ENCODE measurements around the gene PITRM1.

The PITRM1 gene

DNA sequence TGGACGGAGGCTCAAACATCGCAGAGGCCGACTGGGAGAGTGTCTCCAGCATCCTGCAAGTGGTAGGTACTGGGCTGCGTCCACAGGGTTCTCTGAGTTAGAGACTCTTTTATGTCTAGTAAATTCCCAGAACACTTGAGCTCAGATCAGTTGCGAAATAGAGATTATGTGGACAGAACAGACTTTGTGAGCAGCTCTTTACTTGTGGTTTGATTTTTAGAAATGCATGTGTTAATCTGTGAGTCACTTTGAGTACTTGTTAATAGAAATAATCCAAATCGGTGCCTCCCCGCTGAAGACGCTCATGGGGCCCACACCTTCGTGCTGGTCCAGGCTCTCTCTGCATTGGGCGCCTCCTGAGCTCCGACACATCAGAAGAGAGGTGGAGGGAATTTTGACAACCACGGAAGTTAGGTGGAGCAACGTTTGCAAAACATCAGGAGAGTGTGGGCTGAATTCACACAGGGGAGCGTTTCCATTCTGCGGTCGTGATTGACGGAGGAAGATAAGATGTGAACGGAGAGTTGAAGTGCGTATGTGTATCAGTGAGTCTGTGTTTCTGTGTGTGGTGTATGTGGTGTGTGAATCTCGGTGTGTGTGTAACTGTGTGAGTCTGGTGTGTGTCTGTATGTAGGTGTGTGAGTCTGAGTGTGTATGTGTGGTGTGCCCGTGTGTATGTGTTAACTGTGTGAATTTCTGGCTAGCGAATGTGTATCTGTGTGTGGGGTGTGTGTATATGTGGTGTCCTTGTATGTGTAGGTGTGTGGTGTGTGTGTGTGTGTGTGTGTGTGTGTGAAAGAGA lies 73.1 kb downstream of the PITRM1 start:
- TF ChIP-seq CEBPB (IDR thresholded peaks at IDR 0.05) = no peak
- no peak for TF ChIP-seq RAD21 (IDR thresholded peaks at IDR 0.05; ENCODE audit: low read depth)
- TF ChIP-seq TAF1 (IDR thresholded peaks at IDR 0.05; ENCODE audit: low read depth) = no peak
- TF ChIP-seq REST (IDR thresholded peaks at IDR 0.05; ENCODE audit: low read depth) = no peak
- TF ChIP-seq, protein P1, sequence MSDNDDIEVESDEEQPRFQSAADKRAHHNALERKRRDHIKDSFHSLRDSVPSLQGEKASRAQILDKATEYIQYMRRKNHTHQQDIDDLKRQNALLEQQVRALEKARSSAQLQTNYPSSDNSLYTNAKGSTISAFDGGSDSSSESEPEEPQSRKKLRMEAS (IDR thresholded peaks at IDR 0.05) = no peak
- TF ChIP-seq EP300 (IDR thresholded peaks at IDR 0.05; ENCODE audit: borderline replicate concordance) = no peak
- TF ChIP-seq ZBTB7A (IDR thresholded peaks at IDR 0.05; ENCODE audit: low read depth) = no peak
- no peak for TF ChIP-seq YY1 (IDR thresholded peaks at IDR 0.05; ENCODE audit: low read depth)
- TF ChIP-seq USF1 (IDR thresholded peaks at IDR 0.05) = no peak
- no peak for TF ChIP-seq TCF12 (IDR thresholded peaks at IDR 0.05; ENCODE audit: low read depth)
- no peak for TF ChIP-seq NFIC (IDR thresholded peaks at IDR 0.05)

GRCh38 chr10:3098689-3099088 lies 73.9 kb downstream of the PITRM1 start:
- TF ChIP-seq YY1 (IDR thresholded peaks at IDR 0.05; ENCODE audit: low read depth) = no peak
- TF ChIP-seq RAD21 (IDR thresholded peaks at IDR 0.05; ENCODE audit: low read depth) = no peak
- TF ChIP-seq FOXM1 (IDR thresholded peaks at IDR 0.05; ENCODE audit: borderline replicate concordance, low read depth) = no peak
- no peak for TF ChIP-seq ZBTB7A (IDR thresholded peaks at IDR 0.05; ENCODE audit: low read depth)
- TF ChIP-seq TCF12 (IDR thresholded peaks at IDR 0.05; ENCODE audit: low read depth) = no peak
- no peak for TF ChIP-seq CEBPB (IDR thresholded peaks at IDR 0.05)
- no peak for TF ChIP-seq TAF1 (IDR thresholded peaks at IDR 0.05; ENCODE audit: low read depth)
- no peak for TF ChIP-seq REST (IDR thresholded peaks at IDR 0.05; ENCODE audit: low read depth)
- TF ChIP-seq NFIC (IDR thresholded peaks at IDR 0.05) = no peak
- no peak for TF ChIP-seq CREB1 (IDR thresholded peaks at IDR 0.05; ENCODE audit: low read depth)
- no peak for TF ChIP-seq EP300 (IDR thresholded peaks at IDR 0.05; ENCODE audit: borderline replicate concordance)
- TF ChIP-seq EGR1 (IDR thresholded peaks at IDR 0.05) = no peak
- TF ChIP-seq, protein P1 (IDR thresholded peaks at IDR 0.05) = no peak
- no peak for TF ChIP-seq USF1 (IDR thresholded peaks at IDR 0.05)
- TF ChIP-seq TEAD4 (IDR thresholded peaks at IDR 0.05) = no peak

DNA sequence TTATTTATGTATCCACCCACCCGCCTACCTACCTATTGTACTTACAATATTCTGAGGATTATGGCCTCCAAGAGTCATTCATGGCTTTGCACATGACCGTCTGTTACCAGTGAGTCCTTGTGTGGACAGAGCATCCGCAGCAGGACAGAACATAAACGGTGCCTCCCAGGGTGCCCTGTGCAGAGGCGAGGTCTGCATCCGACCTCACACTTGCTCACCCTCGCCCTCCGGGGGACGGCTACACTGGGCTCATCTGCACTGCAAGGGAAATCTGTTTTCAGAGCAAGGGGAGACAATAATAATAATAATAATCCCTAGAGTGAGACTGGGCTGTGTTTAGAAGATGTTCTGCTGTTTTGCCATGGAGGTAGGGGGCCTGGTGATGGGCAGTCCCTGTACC lies 75.4 kb downstream of the PITRM1 start:
- TF ChIP-seq YY1 (IDR thresholded peaks at IDR 0.05; ENCODE audit: low read depth) (no peak), NFIC (IDR thresholded peaks at IDR 0.05) (no peak), CREB1 (IDR thresholded peaks at IDR 0.05; ENCODE audit: low read depth) (no peak), CEBPB (IDR thresholded peaks at IDR 0.05) (no peak), TCF12 (IDR thresholded peaks at IDR 0.05; ENCODE audit: low read depth) (no peak), EGR1 (IDR thresholded peaks at IDR 0.05) (no peak), FOXM1 (IDR thresholded peaks at IDR 0.05; ENCODE audit: borderline replicate concordance, low read depth) (no peak), TEAD4 (IDR thresholded peaks at IDR 0.05) (no peak), TAF1 (IDR thresholded peaks at IDR 0.05; ENCODE audit: low read depth) (no peak), USF1 (IDR thresholded peaks at IDR 0.05) (no peak), ZBTB7A (IDR thresholded peaks at IDR 0.05; ENCODE audit: low read depth) (no peak), REST (IDR thresholded peaks at IDR 0.05; ENCODE audit: low read depth) (no peak)
- TF ChIP-seq, protein P1 (IDR thresholded peaks at IDR 0.05) = no peak

All from Ishikawa (cell line).